Measurements from ENCODE around the gene CDS1. TPM values are rescaled to one million over a fixed set of nuclear protein-coding genes. Genes with fewer than 3 reads are reported as not detected.

Gene CDS1
- total and polyA plus RNA-seq, 2 experiments from 2014 or later = 10.0 to 22.6 TPM

DNA sequence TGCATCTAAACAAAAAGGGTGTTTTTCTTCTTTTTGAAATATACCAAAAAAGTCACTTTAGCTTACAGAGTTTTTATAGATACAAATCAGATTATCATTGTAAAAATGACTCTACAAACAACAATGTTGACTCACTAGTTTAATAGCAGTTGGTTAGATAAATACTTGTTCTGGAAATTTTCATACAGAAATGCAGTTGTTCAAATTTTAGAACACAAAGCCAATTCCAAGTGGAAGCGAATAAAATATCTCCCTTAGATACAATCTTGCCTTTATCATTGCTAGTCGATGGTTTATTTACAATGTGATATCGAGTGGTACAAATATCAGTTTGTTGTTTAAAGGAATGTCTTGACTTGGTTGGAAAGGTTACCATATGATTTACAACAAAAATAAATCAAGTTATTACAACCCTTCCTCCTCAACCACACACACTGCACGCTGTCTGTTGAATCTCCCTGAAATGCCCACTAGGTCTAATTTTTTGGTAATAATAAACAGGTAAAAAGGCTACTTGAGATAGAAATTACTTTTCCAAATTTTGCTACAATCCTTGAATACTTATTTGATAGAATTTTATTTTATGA lies 114.8 kb downstream of the CDS1 start:
- TF ChIP-seq ZNF331 (CRISPR knock-in tag; IDR thresholded peaks at IDR 0.05; ENCODE audit: low read depth) (no peak), CREB1 (CRISPR knock-in tag; IDR thresholded peaks at IDR 0.05; ENCODE audit: low read depth) (no peak), ZNF114 (CRISPR knock-in tag; IDR thresholded peaks at IDR 0.05) (no peak), STAT1 (IDR thresholded peaks at IDR 0.05; ENCODE audit: unreplicated experiment) (no peak), NANOG (IDR thresholded peaks at IDR 0.05; ENCODE audit: borderline replicate concordance) (no peak), POLR2AphosphoS5 (IDR thresholded peaks at IDR 0.05; ENCODE audit: low read depth) (no peak), CTCF (conservative IDR thresholded peaks at IDR 0.05; ENCODE audit: low read depth in 2 of 2) (no peak), JUNB (IDR thresholded peaks at IDR 0.05; ENCODE audit: unreplicated experiment) (no peak), EZH2 (IDR thresholded peaks at IDR 0.05; ENCODE audit: low read depth, unreplicated experiment) (no peak), ETS1 (IDR thresholded peaks at IDR 0.05) (no peak), ZNF462 (CRISPR knock-in tag; IDR thresholded peaks at IDR 0.05) (no peak), REST (IDR thresholded peaks at IDR 0.05; ENCODE audit: unreplicated experiment) (no peak), EZH2phosphoT487 (IDR thresholded peaks at IDR 0.05; ENCODE audit: unreplicated experiment) (no peak)
- Mint-ChIP-seq H3K36me3 (ENCODE audit: low read depth) (peaks cover 49% of the 10 kb centered on the region), H3K27ac (peak overlapping the region; percentile 32; the same call in 1 of the 2 replicates), H3K27me3 (ENCODE audit: insufficient read depth, low read depth, poor library complexity) (peaks cover 2% of the 10 kb centered on the region), H3K9me3 (no peaks in the 10 kb centered on the region), H3K4me1 (no peaks in the 10 kb centered on the region), H3K4me3 (no peak overlapping the region)
- DNase-seq (ENCODE audit: low spot score) = no peak
- H3K79me2 ChIP-seq (replicated peaks; ENCODE audit: insufficient read depth) = no peaks in the 10 kb centered on the region
- no peaks in the 10 kb centered on the region for H3K9me2 ChIP-seq (ENCODE audit: insufficient read depth)
- H4K20me1 ChIP-seq (replicated peaks; ENCODE audit: insufficient read depth) = no peaks in the 10 kb centered on the region
- no peaks in the 10 kb centered on the region for H3K27me3 ChIP-seq (ENCODE audit: insufficient read depth)
- no peak overlapping the region for H3K4me3 ChIP-seq
- peaks cover 28% of the 10 kb centered on the region for H3K36me3 ChIP-seq (ENCODE audit: insufficient read depth)
- H3K4me1 ChIP-seq (ENCODE audit: insufficient read depth) = no peaks in the 10 kb centered on the region
- no peak for ATAC-seq
- no peak overlapping the region for H3K27ac ChIP-seq (ENCODE audit: low read depth)
- H3K4me2 ChIP-seq = no peak overlapping the region
- H2AFZ ChIP-seq = no peak overlapping the region
- H3F3A ChIP-seq (replicated peaks; ENCODE audit: low read depth) = no peaks in the 10 kb centered on the region
